ENCODE data around the gene COPS4.
"Not testable (repeated sequence)": the region's sequence is repeated elsewhere in the genome, so short reads cannot be mapped to it uniquely, and the experiment has no call there.

The COPS4 gene

DNA sequence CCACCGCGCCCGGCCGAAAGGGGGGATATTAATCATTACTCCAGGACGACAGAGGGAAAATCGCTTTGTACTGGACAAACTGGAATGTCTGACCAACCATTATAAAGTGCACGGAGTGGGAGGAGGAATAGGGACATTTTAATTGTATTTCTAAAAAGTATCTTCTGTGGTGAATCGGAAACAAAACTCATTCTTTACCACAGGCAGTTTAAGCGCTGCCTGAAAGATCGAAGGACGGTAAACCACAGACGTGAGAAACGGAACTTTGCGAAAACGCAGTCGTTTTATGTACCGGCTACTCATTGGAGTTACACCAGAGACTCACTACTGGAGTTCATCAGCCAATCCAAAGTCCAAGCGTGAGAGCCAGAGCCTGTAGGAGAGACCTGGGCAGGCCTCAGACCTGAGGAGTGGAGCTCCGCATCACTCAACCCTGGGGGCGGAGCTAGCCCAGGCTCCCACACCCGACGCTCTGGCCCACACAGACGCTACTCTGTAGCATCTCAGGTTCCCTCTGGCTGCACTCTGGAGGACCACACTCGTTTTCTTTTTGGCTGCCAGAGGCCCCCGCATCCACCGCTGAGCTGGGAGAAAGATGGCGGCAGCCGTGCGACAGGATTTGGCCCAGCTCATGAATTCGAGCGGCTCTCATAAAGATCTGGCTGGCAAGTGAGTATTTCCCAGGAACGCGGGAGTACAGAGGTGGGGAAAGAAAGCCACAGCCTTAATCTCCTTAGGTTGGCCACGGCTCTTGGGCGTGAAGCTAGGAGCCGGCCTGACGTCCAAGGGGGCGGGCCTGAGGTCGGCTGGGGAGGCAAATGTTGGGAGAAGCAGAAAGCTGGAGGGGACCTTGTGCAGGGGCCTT, at the start of gene COPS4:
Gene COPS4 (plus strand): TSS at position 554 of the 865 bp plus-strand sequence. CDS start 42 bp downstream, at position 596.
- peak; percentile 97 for DNase-seq

DNA sequence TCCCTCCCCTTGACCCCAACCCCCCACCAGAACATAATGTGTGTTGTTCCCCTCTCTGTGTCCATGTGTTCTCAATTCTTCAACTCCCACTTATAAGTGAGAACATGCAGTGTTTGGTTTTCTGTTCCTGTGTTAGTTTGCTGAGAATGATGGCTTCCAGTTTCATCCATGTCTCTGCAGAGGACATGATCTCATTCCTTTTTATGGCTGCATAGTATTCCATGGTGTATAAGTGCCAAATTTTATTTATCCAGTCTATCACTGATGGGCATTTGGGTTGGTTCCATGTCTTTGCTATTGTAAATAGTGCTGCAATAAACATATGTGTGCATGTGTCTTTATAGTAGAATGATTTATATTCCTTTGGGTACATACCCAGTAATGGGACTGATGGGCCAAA, 47.5 kb upstream of the COPS4 start:
- not testable (repeated sequence) for DNase-seq

GRCh38 chr4:82988323-82988832, 46.6 kb upstream of the COPS4 start:
- no peak for DNase-seq

DNA sequence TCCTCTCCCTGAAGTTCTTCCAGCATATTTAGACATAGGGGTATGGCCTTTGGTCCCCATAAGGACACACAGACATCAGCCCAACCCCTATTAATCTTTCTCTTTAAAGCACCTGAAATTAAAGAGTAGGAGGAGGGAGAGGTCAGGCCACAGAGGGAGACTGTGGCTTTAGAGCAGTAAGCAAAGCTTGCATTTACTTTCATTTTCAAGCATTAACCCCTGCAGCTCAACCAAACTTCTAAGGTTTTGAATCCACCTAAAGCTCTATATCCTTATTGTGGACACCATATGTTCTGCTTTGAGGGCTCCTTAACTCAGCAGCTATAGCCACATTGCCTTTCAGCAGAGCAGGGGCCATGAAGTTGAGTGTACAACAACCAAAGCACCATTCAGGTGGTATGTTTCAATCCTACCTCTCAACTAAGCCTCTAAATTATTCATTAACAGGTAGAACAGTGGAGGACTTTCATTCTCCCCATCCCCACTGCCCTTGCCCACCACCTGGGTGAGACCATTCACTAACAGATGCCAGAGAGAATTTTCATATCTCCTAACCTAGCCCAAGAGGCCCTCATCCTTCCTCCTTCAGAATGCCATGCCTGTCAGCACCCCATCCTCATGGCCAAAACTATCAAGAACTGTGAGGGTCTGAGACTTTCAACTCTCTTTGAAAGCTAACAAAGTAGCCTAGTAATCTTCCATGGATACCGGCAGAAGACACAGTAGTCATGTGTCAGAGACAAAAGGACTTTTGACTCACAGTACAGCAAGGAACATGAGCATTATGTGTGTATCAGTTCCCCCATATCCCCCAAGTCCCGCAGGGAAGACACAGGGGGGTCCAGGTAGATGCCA, 45.2 kb upstream of the COPS4 start:
- DNase-seq: no peak

- DNase-seq: no peak
Measured at GRCh38 chr4:82994834-82995233, 40.1 kb upstream of the COPS4 start.

DNA sequence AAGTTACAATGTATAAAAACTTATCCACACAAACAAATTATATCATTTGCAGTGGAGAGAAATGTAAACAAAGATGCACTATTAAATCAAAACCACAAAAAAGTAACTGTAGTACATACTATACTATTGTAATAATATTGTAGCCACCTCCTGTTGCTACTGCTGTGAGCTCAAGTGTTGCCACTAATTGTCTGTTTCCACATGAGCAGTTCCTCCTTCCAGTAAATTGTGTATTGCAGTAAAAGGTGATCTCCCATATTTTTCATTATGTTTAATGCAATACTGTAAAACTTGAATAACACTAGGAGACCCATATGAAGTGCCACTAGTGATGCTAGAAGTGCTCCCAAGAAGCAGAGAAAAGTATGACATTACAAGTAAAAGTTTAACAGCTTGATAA, 36.1 kb upstream of the COPS4 start:
- peak; percentile 23 for DNase-seq

GRCh38 chr4:83002329-83002728, 32.7 kb upstream of the COPS4 start:
- DNase-seq: no peak

DNA sequence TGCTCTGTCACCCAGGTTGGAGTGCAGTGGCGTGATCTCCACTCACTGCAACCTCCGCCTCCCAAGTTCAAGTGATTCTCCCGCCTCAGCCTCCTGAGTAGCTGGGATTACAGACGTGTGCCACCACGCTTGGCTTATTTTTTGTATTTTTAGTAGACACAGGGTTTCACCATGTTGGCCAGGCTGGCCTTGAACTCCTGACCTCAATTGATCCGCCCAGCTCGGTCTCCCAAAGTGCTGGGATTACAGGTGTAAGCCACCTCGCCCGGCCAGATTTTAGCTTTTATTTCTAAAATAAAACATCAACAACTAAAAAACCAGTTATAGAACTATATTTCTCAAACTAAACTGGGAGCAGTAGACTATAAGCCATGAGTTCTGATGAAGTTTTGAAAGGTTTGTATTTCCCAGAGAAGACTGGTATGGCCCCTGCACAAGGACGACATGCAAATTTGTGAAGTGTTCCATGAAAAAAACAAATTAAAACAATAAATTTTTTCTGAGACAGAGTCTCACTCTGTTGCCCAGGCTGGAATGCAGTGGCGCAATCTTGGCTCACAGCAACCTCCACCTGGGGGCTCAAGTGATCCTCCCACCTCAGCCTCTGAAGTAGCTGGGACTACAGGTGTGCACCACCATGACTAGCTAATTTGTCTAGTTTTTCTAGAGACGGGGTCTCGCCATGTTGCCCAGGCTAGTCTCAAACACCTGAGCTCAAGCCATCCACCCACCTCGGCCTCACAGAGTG, 31.8 kb upstream of the COPS4 start:
- DNase-seq: not testable (repeated sequence)

DNA sequence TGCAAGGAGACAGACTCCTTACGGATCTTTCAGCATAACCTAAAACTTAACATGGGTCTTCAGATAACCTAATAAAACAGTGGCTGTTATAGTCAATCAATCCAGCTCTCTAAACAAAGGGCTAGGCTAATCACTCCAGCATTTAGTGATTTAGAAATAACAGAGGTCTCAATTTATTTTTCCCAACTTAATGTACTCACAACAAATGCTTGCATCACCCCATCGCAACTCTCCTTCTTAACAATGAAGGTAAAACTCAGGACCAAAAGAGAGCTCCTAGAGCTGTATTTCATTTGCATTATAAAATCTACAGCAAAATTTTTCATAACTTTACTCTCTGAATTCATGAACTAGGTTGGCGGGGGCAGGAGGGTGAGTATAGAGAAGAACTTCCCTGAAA, 25.5 kb upstream of the COPS4 start:
- DNase-seq: no peak

DNA sequence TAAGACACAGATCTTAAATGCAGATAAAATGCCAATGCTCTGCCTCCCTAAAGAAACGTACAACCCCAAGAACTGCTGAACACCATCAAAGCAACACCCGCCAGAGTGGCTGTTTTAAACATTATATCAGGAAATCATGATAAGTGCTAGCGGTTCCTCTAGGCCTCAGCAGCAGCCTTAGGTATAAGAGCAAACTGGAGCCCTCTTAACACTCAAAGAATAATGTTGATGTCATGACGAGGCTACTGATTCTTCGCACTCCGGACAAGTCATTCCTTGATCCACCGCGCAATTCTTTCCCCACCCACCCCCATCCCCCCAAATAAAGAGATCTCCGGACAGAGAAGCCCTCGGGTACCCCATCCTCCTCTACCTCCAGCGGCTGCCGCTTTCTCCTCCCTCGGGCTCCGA, 24.9 kb upstream of the COPS4 start:
- DNase-seq: no peak

DNA sequence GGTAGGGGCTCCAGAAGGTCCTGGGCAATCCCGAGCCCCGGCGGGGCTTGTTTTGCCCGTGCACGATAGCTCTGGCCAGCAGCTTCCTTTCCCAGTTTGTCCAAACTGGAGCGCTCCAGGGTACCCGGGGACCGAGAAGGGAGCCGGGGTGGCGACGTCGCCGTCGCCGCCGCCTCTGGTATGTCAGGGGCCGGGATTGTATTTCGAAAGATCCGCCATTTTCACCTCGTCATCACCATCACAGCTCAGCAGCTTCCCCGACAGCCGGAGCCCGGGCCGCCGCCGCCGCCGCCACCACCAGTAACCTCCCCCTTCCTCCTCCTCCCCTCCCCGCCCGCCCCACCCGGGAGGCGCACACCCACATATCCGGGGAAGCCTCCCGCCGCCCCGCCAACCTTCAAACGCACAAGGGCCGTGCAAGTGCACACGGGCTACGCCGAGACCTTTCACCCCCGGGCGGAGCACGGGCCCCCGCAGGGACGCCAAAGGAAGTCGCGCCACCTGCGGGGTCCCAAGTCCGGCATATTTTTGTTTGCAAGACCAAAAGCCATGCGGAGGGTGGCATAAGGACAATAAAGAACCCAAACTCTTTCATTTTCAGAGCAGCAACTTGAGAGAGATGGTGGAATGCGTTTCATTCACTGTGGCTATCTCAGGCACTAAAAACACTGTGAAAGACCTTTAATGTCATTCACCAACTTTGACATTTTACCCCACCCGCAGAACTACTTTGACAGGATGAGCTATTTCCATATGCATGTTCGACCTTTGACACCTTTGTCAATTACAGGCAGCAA, 24.3 kb upstream of the COPS4 start, which contains the start of gene LIN54:
Gene LIN54 (minus strand): TSS at position 302 of the 797 bp plus-strand sequence. CDS start 25,979 bp downstream, outside the sequence.
- peak; percentile 51 for DNase-seq

- peak; percentile 40 for DNase-seq
Measured at GRCh38 chr4:83011689-83012199, 23.2 kb upstream of the COPS4 start.

GRCh38 chr4:83012200-83012686, 22.7 kb upstream of the COPS4 start:
- DNase-seq: no peak

GRCh38 chr4:83012687-83013419, 22.1 kb upstream of the COPS4 start:
- DNase-seq: peak; percentile 91

DNA sequence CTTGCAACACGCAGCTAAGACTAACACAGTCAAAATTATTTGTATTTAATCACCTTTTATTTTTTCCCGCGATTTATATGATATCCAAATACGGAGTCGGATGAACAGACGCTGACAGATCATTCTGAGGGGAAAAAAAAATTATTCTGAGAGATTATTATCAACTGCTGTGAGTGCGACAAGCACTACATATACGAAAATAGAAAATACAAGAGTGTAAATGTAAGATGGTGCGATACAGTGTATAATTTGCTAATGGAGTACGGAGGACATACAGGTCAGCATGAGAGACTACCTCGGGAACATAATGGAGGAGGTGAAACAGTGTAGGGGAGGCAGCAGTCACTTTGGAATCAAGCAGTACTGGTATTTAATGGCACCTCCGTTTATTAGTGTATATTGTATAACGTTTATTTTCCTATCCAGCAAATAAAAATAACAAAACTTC, 21.5 kb upstream of the COPS4 start:
- peak; percentile 62 for DNase-seq

DNA sequence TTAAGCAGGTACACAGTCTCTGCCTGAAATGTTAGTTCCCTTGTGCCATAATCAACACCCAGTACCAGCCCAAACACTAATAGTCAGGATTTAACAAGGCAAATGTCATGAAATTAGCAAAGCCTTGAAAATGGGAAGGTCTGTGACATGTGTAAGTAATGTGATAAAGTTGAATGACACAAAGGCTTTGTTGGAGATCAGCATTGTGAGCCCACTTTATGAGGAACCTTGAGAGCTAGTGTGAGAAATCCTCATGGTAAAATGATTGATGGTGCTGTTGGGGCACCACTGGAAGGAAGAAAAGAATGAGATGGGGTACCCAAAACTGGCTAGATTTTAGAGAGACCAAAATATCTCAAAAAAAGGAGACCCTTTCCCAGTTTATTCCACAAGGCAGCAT, 21.1 kb upstream of the COPS4 start:
- peak; percentile 31 for DNase-seq

- no peak for DNase-seq
Measured at GRCh38 chr4:83019794-83020494, 15.0 kb upstream of the COPS4 start.

- no peak for DNase-seq
Measured at GRCh38 chr4:83022724-83023450, 12.1 kb upstream of the COPS4 start.

GRCh38 chr4:83023599-83023998, 11.4 kb upstream of the COPS4 start:
- DNase-seq: not testable (repeated sequence)
